Stimulated activated CD8-positive, alpha-beta memory T cell treated with anti-CD3 and anti-CD28 coated beads, Interleukin-2, amount 100 ng/mL, for 48 hours (primary cell): ENCODE results near the gene EPX.

Source experiments
- DNase-seq, 2 donors: peaks; one replicate each; pipeline ENCODE4 v3.0.0-alpha.2; 2020; ENCODE audit warnings: low read depth in 2 of 2

Gene EPX

GRCh38 chr17:58252141-58252540 is 59.6 kb downstream of the EPX start:
- no peak for DNase-seq

GRCh38 chr17:58253082-58253481 is 60.6 kb downstream of the EPX start:
- DNase-seq = no peak
